ENCODE results near the gene LRRC18. TPM values are rescaled to one million over a fixed set of nuclear protein-coding genes. Genes with fewer than 3 reads are reported as not detected.

Gene LRRC18
- total RNA-seq (2011; cell fraction: chromatin; rRNA removed; ENCODE audit: low replicate concordance), result not detected in 2 replicates
- total RNA-seq (2011; cell fraction: nucleolus; rRNA removed), result not detected in 2 replicates
- not detected in 2 replicates for total RNA-seq (2011; cell fraction: nucleoplasm; rRNA removed)
- total RNA-seq (2014; rRNA removed) (not detected in 2 replicates), total RNA-seq (2014; rRNA removed; fragmentation: Illumina TruSeq; extraction: Trizol) (not detected in 2 replicates), total RNA-seq (2015; rRNA removed; fragmentation: Illumina TruSeq; extraction: Trizol) (not detected in 2 replicates), total RNA-seq (2021) (not detected in 2 replicates), polyA plus RNA-seq (2011; rRNA removed) (not detected in 2 replicates), polyA plus RNA-seq (2014; fragmentation: Illumina TruSeq; extraction: Trizol) (not detected in 2 replicates), polyA plus RNA-seq (2014; fragmentation: Nextera tagmentation; extraction: Ambion mirVana) (not detected), polyA plus RNA-seq (2014; rRNA removed) (not detected in 2 replicates), polyA minus RNA-seq (2011; rRNA and poly(A)+ RNA removed) (not detected in 2 replicates), Bru-seq, nascent RNA (not detected), BruChase-seq, experiment 1, labeled RNA remaining after a 2-hour chase (not detected), BruChase-seq, experiment 2, labeled RNA remaining after a 6-hour chase (not detected)
- polyA plus RNA-seq (2011; cell fraction: cytosol; rRNA removed), result not detected in 2 replicates
- polyA plus RNA-seq (2011; cell fraction: nucleus; rRNA removed), result not detected in 2 replicates
- not detected in 2 replicates for polyA plus RNA-seq (2012)
- polyA minus RNA-seq (2011; cell fraction: cytosol; rRNA and poly(A)+ RNA removed), result not detected in 2 replicates
- not detected in 2 replicates for polyA minus RNA-seq (2011; cell fraction: nucleus; rRNA and poly(A)+ RNA removed)
- long read RNA-seq, experiment 1, result 0 reads
- long read RNA-seq, experiment 2, result 0 reads
- long read RNA-seq, experiment 3, result 0 reads

GRCh38 chr10:48939790-48940325 is at the start of gene LRRC18:
Gene LRRC18, minus strand, starts transcription at chr10:48939840. Its CDS starts 25,685 bp downstream, at chr10:48914155.
- no TSS peak for BruUV-seq (replicated peaks)
- TF ChIP-seq POLR2G (IDR thresholded peaks at IDR 0.05; ENCODE audit: low read depth, low read length) (no peak), ZNF766 (CRISPR knock-in tag; conservative IDR thresholded peaks at IDR 0.05) (no peak), CEBPB (tag; IDR thresholded peaks at IDR 0.05) (no peak), POLR2H (tag; IDR thresholded peaks at IDR 0.05; ENCODE audit: low read depth) (no peak), ELF1 (tag; IDR thresholded peaks at IDR 0.05) (no peak)
- TF ChIP-seq, protein P1, sequence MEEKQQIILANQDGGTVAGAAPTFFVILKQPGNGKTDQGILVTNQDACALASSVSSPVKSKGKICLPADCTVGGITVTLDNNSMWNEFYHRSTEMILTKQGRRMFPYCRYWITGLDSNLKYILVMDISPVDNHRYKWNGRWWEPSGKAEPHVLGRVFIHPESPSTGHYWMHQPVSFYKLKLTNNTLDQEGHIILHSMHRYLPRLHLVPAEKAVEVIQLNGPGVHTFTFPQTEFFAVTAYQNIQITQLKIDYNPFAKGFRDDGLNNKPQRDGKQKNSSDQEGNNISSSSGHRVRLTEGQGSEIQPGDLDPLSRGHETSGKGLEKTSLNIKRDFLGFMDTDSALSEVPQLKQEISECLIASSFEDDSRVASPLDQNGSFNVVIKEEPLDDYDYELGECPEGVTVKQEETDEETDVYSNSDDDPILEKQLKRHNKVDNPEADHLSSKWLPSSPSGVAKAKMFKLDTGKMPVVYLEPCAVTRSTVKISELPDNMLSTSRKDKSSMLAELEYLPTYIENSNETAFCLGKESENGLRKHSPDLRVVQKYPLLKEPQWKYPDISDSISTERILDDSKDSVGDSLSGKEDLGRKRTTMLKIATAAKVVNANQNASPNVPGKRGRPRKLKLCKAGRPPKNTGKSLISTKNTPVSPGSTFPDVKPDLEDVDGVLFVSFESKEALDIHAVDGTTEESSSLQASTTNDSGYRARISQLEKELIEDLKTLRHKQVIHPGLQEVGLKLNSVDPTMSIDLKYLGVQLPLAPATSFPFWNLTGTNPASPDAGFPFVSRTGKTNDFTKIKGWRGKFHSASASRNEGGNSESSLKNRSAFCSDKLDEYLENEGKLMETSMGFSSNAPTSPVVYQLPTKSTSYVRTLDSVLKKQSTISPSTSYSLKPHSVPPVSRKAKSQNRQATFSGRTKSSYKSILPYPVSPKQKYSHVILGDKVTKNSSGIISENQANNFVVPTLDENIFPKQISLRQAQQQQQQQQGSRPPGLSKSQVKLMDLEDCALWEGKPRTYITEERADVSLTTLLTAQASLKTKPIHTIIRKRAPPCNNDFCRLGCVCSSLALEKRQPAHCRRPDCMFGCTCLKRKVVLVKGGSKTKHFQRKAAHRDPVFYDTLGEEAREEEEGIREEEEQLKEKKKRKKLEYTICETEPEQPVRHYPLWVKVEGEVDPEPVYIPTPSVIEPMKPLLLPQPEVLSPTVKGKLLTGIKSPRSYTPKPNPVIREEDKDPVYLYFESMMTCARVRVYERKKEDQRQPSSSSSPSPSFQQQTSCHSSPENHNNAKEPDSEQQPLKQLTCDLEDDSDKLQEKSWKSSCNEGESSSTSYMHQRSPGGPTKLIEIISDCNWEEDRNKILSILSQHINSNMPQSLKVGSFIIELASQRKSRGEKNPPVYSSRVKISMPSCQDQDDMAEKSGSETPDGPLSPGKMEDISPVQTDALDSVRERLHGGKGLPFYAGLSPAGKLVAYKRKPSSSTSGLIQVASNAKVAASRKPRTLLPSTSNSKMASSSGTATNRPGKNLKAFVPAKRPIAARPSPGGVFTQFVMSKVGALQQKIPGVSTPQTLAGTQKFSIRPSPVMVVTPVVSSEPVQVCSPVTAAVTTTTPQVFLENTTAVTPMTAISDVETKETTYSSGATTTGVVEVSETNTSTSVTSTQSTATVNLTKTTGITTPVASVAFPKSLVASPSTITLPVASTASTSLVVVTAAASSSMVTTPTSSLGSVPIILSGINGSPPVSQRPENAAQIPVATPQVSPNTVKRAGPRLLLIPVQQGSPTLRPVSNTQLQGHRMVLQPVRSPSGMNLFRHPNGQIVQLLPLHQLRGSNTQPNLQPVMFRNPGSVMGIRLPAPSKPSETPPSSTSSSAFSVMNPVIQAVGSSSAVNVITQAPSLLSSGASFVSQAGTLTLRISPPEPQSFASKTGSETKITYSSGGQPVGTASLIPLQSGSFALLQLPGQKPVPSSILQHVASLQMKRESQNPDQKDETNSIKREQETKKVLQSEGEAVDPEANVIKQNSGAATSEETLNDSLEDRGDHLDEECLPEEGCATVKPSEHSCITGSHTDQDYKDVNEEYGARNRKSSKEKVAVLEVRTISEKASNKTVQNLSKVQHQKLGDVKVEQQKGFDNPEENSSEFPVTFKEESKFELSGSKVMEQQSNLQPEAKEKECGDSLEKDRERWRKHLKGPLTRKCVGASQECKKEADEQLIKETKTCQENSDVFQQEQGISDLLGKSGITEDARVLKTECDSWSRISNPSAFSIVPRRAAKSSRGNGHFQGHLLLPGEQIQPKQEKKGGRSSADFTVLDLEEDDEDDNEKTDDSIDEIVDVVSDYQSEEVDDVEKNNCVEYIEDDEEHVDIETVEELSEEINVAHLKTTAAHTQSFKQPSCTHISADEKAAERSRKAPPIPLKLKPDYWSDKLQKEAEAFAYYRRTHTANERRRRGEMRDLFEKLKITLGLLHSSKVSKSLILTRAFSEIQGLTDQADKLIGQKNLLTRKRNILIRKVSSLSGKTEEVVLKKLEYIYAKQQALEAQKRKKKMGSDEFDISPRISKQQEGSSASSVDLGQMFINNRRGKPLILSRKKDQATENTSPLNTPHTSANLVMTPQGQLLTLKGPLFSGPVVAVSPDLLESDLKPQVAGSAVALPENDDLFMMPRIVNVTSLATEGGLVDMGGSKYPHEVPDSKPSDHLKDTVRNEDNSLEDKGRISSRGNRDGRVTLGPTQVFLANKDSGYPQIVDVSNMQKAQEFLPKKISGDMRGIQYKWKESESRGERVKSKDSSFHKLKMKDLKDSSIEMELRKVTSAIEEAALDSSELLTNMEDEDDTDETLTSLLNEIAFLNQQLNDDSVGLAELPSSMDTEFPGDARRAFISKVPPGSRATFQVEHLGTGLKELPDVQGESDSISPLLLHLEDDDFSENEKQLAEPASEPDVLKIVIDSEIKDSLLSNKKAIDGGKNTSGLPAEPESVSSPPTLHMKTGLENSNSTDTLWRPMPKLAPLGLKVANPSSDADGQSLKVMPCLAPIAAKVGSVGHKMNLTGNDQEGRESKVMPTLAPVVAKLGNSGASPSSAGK (IDR thresholded peaks at IDR 0.05), result no peak

More at GRCh38 chr10:48939790-48940325, at the start of gene LRRC18:
- Histone ChIP-seq H3K9me1 (ENCODE audit: control insufficient read depth, insufficient read depth, low read length) (no peaks in the 10 kb centered on the region), H4K20me1 (replicated peaks; ENCODE audit: control insufficient read depth, insufficient read depth, low read length) (no peaks in the 10 kb centered on the region), H3K4me1 (replicated peaks in 1 of 2; ENCODE audit: control insufficient read depth in 2 of 2, insufficient read depth in 2 of 2, low read length in 2 of 2) (no peaks in the 10 kb centered on the region), H3K4me3 (no peak within 1 kb of the TSS), H3K27me3 (ENCODE audit: control insufficient read depth in 2 of 2, insufficient read depth in 2 of 2, low read length in 2 of 2) (peaks cover 21 to 73% of the 10 kb centered on the region in 2 experiments; a peak in 4 of 5 replicates), H2AFZ (ENCODE audit: low read depth, low read length) (no peak within 1 kb of the TSS), H3K79me2 (ENCODE audit: control insufficient read depth, insufficient read depth, low read length) (no peaks in the 10 kb centered on the region), H3K36me3 (ENCODE audit: control insufficient read depth, insufficient read depth, low read length) (no peaks in the 10 kb centered on the region), H3K4me2 (ENCODE audit: insufficient read depth, low read length) (no peak within 1 kb of the TSS), H3K9ac (ENCODE audit: insufficient read depth in 1 of 2, low read depth in 2 of 2, low read length in 2 of 2) (no peak within 1 kb of the TSS), H3K27ac (ENCODE audit: extremely low read depth, low read depth, low read length) (no peak within 1 kb of the TSS), H3K9me3 (replicated peaks; ENCODE audit: control insufficient read depth, insufficient read depth, low read depth, low read length) (no peaks in the 10 kb centered on the region)
- DNase-seq (ENCODE audit: extremely low read depth in 1 of 4, low spot score in 3 of 4) (no peak), FAIRE-seq (no peak), ATAC-seq (no peak)
- intact Hi-C loops (cut with micrococcal nuclease) (no loop called here), in situ Hi-C loops (cut with MboI) (no loop called here)
- POLR2A ChIA-PET, result interaction anchor here (0.6 to 1.7 kb wide), 3 partner anchors 9 to 24 kb away, joined by 3 to 9 read pairs (median 3); no protein-coding TSS in a partner anchor
- WGBS (ENCODE audit: insufficient coverage, low coverage, missing lambda C conversion rate), result 3% methylated on average over 2 of the region's 2 CpGs
- CTCF ChIA-PET (ENCODE audit: low intra/inter-chr PET ratio), result no interaction called here

Data from K562 (cell line).